ENCODE data around the gene TTC21A. TPM values are rescaled to one million over a fixed set of nuclear protein-coding genes. Genes with fewer than 3 reads are reported as not detected.

The TTC21A gene
- total and polyA plus RNA-seq, 2 of the 13 experiments (the other 11 are each of a cell fraction or from before 2014, with no cell fraction given), result 0.31 to 1.5 TPM

- no peak overlapping the region for H2AFZ ChIP-seq (ENCODE audit: low read length)
- no peaks in the 10 kb centered on the region; a peak in 1 of 5 replicates for H3K27me3 ChIP-seq (ENCODE audit: control insufficient read depth in 1 of 2, insufficient read depth in 2 of 2, low read length in 2 of 2)
- ChIA-PET POLR2A (no interaction called here), CTCF (ENCODE audit: low intra/inter-chr PET ratio, low total read pairs) (interaction anchor here (1.4 kb wide), 1 partner anchor 78 kb away, joined by 3 read pairs; no protein-coding TSS in a partner anchor)
- in situ Hi-C loops (cut with HindIII; ENCODE audit: extremely low pct_ligation_motif_present, low pct_unique_long_range_greater_than_20kb) (no loop called here), intact Hi-C loops (cut with micrococcal nuclease; ENCODE audit: unreplicated experiment) (no loop called here)
- no peak overlapping the region for H3K27ac ChIP-seq (ENCODE audit: extremely low read length, insufficient read depth, low read length)
- FAIRE-seq, result no peak
- peaks cover 8 to 33% of the 10 kb centered on the region in 2 experiments for H3K36me3 ChIP-seq (replicated peaks in 1 of 2; ENCODE audit: control insufficient read depth in 1 of 2, insufficient read depth in 2 of 2, low read length in 2 of 2)
- no peaks in the 10 kb centered on the region for H3K9me3 ChIP-seq (ENCODE audit: low read length)
- no peak for DNase-seq (ENCODE audit: low spot score)
- ATAC-seq, result no peak
- H3K4me3 ChIP-seq (replicated peaks in 1 of 3; ENCODE audit: insufficient read depth in 1 of 3, low read depth in 2 of 3, low read length in 3 of 3), result no peak overlapping the region
- no peak overlapping the region for H3K4me2 ChIP-seq (ENCODE audit: low read depth, low read length)
- H3K4me1 ChIP-seq (ENCODE audit: insufficient read depth, low read length), result peaks cover 26% of the 10 kb centered on the region
- 96% methylated on average over 8 of the region's 8 CpGs for WGBS (ENCODE audit: low lambda C conversion rate)
- no TSS peak for BruUV-seq (replicated peaks)
- peaks cover 20% of the 10 kb centered on the region for H3K79me2 ChIP-seq (ENCODE audit: insufficient read depth, low read length)
- H4K20me1 ChIP-seq (ENCODE audit: insufficient read depth, low read length), result no peaks in the 10 kb centered on the region
- H3K9ac ChIP-seq (ENCODE audit: insufficient read depth, low read depth, low read length), result no peak overlapping the region
- TF ChIP-seq ZNF737 (CRISPR knock-in tag; IDR thresholded peaks at IDR 0.05; ENCODE audit: borderline replicate concordance) (no peak), ARID4A (CRISPR knock-in tag; IDR thresholded peaks at IDR 0.05; ENCODE audit: borderline replicate concordance) (no peak), ZNF274 (CRISPR knock-in tag; IDR thresholded peaks at IDR 0.05) (no peak), LRRFIP1 (CRISPR knock-in tag; conservative IDR thresholded peaks at IDR 0.05) (no peak), ZNF501 (CRISPR knock-in tag; IDR thresholded peaks at IDR 0.05) (no peak), MATR3 (CRISPR knock-in tag; IDR thresholded peaks at IDR 0.05) (no peak), MEIS1 (CRISPR knock-in tag; IDR thresholded peaks at IDR 0.05; ENCODE audit: borderline replicate concordance) (no peak), ZNF614 (CRISPR knock-in tag; IDR thresholded peaks at IDR 0.05; ENCODE audit: borderline replicate concordance) (no peak), ZNF558 (CRISPR knock-in tag; IDR thresholded peaks at IDR 0.05; ENCODE audit: borderline replicate concordance) (no peak), FOXO1 (CRISPR knock-in tag; IDR thresholded peaks at IDR 0.05) (no peak), ZNF235 (CRISPR knock-in tag; IDR thresholded peaks at IDR 0.05; ENCODE audit: borderline replicate concordance) (no peak), JUND (CRISPR knock-in tag; IDR thresholded peaks at IDR 0.05) (no peak), NR2F6 (IDR thresholded peaks at IDR 0.05) (no peak), NR2F6 (CRISPR knock-in tag; IDR thresholded peaks at IDR 0.05) (no peak)
These were observed 4.8 kb upstream of the TTC21A start for GRCh38 chr3:39102504-39103323.

All from HepG2 (cell line).